ENCODE measurements around the gene ALKBH7.

DNA sequence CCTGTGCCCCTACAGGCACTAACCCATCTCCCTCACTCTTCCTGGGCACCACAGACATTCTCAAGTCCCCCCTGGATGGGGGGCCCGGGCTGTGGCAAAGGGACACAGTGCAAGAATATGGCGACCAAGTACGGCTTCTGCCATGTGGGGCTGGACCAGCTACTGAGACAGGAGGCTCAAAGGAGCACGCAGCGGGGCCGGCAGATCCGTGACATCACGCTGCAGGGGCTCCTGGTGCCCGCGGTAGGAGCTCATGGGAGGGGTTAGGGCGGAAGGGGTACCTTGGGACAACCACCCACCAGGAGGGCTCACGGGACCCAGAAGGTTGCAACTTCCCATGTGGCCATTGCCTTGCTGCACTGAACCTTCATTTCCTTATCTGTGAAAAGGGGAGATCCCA is 23.7 kb downstream of the ALKBH7 start:
- TF ChIP-seq HMGA1 (CRISPR knock-in tag; conservative IDR thresholded peaks at IDR 0.05), result no peak
- TF ChIP-seq, protein P1, sequence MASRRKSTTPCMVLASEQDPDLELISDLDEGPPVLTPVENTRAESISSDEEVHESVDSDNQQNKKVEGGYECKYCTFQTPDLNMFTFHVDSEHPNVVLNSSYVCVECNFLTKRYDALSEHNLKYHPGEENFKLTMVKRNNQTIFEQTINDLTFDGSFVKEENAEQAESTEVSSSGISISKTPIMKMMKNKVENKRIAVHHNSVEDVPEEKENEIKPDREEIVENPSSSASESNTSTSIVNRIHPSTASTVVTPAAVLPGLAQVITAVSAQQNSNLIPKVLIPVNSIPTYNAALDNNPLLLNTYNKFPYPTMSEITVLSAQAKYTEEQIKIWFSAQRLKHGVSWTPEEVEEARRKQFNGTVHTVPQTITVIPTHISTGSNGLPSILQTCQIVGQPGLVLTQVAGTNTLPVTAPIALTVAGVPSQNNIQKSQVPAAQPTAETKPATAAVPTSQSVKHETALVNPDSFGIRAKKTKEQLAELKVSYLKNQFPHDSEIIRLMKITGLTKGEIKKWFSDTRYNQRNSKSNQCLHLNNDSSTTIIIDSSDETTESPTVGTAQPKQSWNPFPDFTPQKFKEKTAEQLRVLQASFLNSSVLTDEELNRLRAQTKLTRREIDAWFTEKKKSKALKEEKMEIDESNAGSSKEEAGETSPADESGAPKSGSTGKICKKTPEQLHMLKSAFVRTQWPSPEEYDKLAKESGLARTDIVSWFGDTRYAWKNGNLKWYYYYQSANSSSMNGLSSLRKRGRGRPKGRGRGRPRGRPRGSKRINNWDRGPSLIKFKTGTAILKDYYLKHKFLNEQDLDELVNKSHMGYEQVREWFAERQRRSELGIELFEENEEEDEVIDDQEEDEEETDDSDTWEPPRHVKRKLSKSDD (CRISPR knock-in tag; IDR thresholded peaks at IDR 0.05; ENCODE audit: low read depth), result no peak
- no peak for TF ChIP-seq RAD21 (CRISPR knock-in tag; IDR thresholded peaks at IDR 0.05)
- TF ChIP-seq JUND (CRISPR knock-in tag; IDR thresholded peaks at IDR 0.05), result no peak
- no peak for TF ChIP-seq CBFB (CRISPR knock-in tag; IDR thresholded peaks at IDR 0.05)
- TF ChIP-seq POLR2A (IDR thresholded peaks at IDR 0.05; ENCODE audit: insufficient read depth in 1 of 2, low read depth in 2 of 2, low read length in 2 of 2), result no peak
